Neural progenitor cell (in vitro differentiated cells): ENCODE data around the gene CMAS. TPM values are rescaled to one million over a fixed set of nuclear protein-coding genes. Genes with fewer than 3 reads are reported as not detected.

Experiments
- DNase-seq: peaks from one replicate; pipeline ENCODE4 v3.0.0-alpha.2; 2016; ENCODE audit warnings: low spot score
- H2AFZ ChIP-seq: fragments of 200-600 bp; sonication (generic); replicated peaks from 2 replicates; pipeline ENCODE4 v1.6.1; 2016; ENCODE audit warnings: antibody characterized with exemption
- H3F3A ChIP-seq: fragments of 200-600 bp; sonication (generic); 2 replicates; pipeline ENCODE4 v1.6.1; 2016; ENCODE audit warnings: antibody characterized with exemption, low read depth
- H3K27ac ChIP-seq: fragments of 200-600 bp; sonication (generic); 2 replicates; pipeline ENCODE4 v1.5.1; 2016; ENCODE audit warnings: mild to moderate bottlenecking
- H3K27me3 ChIP-seq: fragments of 200-600 bp; sonication (generic); 2 replicates; pipeline ENCODE4 v1.6.1; 2016; ENCODE audit warnings: mild to moderate bottlenecking, moderate library complexity
- H3K36me3 ChIP-seq: fragments of 200-600 bp; sonication (generic); 2 replicates; pipeline ENCODE4 v1.5.1; 2016
- H3K4me1 ChIP-seq: fragments of 200-600 bp; sonication (generic); 2 replicates; pipeline ENCODE4 v1.6.1; 2016; ENCODE audit warnings: mixed run types
- H3K4me2 ChIP-seq: fragments of 200-600 bp; sonication (generic); 2 replicates; pipeline ENCODE4 v1.6.1; 2016
- H3K4me3 ChIP-seq: fragments of 200-600 bp; sonication (generic); 2 replicates; pipeline ENCODE4 v1.5.1; 2016
- H3K79me2 ChIP-seq: fragments of 200-600 bp; sonication (generic); 2 replicates; pipeline ENCODE4 v1.6.1; 2016; ENCODE audit warnings: low read depth
- H3K9ac ChIP-seq: fragments of 200-600 bp; sonication (generic); 2 replicates; pipeline ENCODE4 v1.6.1; 2016
- H3K9me3 ChIP-seq: fragments of 200-600 bp; sonication (generic); 2 replicates; pipeline ENCODE4 v1.5.1; 2016; ENCODE audit warnings: low read depth
- H4K20me1 ChIP-seq: fragments of 200-600 bp; sonication (generic); 2 replicates; pipeline ENCODE4 v1.6.1; 2016; ENCODE audit warnings: low read depth
- H3K27ac Mint-ChIP-seq: 3 replicates; pipeline ENCODE4 v1.8.0; 2021; ENCODE audit warnings: mixed read lengths
- H3K27me3 Mint-ChIP-seq: 2 replicates; pipeline ENCODE4 v1.8.0; 2022; ENCODE audit warnings: low read depth, mild to moderate bottlenecking, inconsistent platforms, moderate library complexity, mixed read lengths; ENCODE audit not compliant: insufficient read depth
- H3K36me3 Mint-ChIP-seq: 3 replicates; pipeline ENCODE4 v1.8.0; 2021; ENCODE audit warnings: mixed read lengths
- H3K4me1 Mint-ChIP-seq: 3 replicates; pipeline ENCODE4 v1.8.0; 2021; ENCODE audit warnings: mixed read lengths
- H3K4me3 Mint-ChIP-seq: 3 replicates; pipeline ENCODE4 v1.8.0; 2021; ENCODE audit warnings: mild to moderate bottlenecking, moderate library complexity, mixed read lengths
- H3K9me3 Mint-ChIP-seq: 3 replicates; pipeline ENCODE4 v1.8.0; 2020; ENCODE audit warnings: mixed read lengths
- CTCF ChIP-seq: fragments of 200-600 bp; sonication (generic); IDR thresholded peaks from 2 replicates; pipeline ENCODE4 v1.5.1; 2017; ENCODE audit warnings: antibody characterized with exemption, mild to moderate bottlenecking
- EZH2 ChIP-seq: fragments of 200-600 bp; sonication (generic); IDR thresholded peaks from 2 replicates; pipeline ENCODE4 v1.6.1; 2017; ENCODE audit warnings: antibody characterized with exemption, mild to moderate bottlenecking, moderate library complexity
- EZH2phosphoT487 ChIP-seq: fragments of 200-600 bp; sonication (generic); IDR thresholded peaks from 2 replicates; pipeline ENCODE4 v1.6.1; 2017; ENCODE audit warnings: antibody characterized with exemption
- total RNA-seq: library from RNA; depleted of rRNA; stranded (reverse); fragments of >200 nt; gene quantifications from 2 replicates; pipeline ENCODE4 v1.2.3, GENCODE V29; 2015; ENCODE audit warnings: low replicate concordance

CMAS gene
- total RNA-seq, 1 donor from 2014 or later: 38.2 TPM

DNA sequence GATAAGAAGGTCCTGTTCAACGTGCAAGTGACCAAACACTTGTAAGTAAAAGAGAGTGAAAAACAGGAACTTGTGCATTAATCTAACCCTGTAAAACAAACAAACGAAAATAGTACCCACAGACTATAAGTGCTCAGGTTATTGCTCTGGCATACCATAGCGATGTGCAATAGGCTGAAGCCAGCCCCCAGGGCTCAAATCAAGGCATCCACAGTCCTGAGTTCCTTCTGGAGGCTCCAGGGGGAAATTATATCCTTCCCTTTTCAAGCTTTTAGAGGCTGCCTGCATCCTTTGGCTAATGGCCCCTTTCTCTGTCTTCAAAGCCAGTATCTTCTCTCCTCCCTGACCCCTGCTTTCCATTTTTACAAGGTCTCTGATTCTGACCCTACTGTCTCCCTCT is 8.1 kb upstream of the CMAS start:
- Histone ChIP-seq H3K27me3 (no peaks in the 10 kb centered on the region), H3K4me2 (no peak overlapping the region), H3K9me3 (no peaks in the 10 kb centered on the region), H3F3A (no peaks in the 10 kb centered on the region), H3K4me1 (no peaks in the 10 kb centered on the region), H3K27ac (no peak overlapping the region), H2AFZ (no peak overlapping the region), H3K36me3 (no peaks in the 10 kb centered on the region), H4K20me1 (no peaks in the 10 kb centered on the region), H3K4me3 (no peak overlapping the region), H3K9ac (no peak overlapping the region), H3K79me2 (no peaks in the 10 kb centered on the region)
- H3K36me3 Mint-ChIP-seq: no peaks in the 10 kb centered on the region
- no peak for DNase-seq
- H3K27me3 Mint-ChIP-seq: no peaks in the 10 kb centered on the region
- no peak overlapping the region for H3K4me3 Mint-ChIP-seq
- H3K9me3 Mint-ChIP-seq: no peaks in the 10 kb centered on the region
- no peaks in the 10 kb centered on the region for H3K4me1 Mint-ChIP-seq
- TF ChIP-seq EZH2 (no peak), EZH2phosphoT487 (no peak), CTCF (no peak)
- no peak overlapping the region for H3K27ac Mint-ChIP-seq

DNA sequence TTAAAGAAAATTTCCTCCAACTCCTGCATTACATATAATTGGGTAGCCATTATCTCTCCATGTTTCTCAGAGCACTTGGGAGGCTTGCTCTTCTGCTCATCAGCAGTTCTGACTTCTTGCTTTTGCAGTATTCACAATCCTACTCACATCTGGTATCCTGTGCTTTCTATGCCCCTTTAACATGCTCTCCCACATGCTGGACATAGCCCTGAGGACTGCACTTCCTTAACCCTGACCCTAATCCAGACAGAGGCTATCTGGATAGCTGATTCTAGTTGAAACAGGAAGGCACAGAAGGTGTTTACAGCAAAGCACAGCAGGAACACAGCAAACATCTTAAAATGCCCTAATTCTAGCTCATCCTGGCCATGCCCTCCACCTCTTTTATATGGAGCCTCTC is 7.3 kb upstream of the CMAS start:
- no peaks in the 10 kb centered on the region for H3K79me2 ChIP-seq
- no peaks in the 10 kb centered on the region for H4K20me1 ChIP-seq
- no peaks in the 10 kb centered on the region for H3K27me3 Mint-ChIP-seq
- H3K27ac ChIP-seq: no peak overlapping the region
- H3K4me3 ChIP-seq: no peak overlapping the region
- H3F3A ChIP-seq: no peaks in the 10 kb centered on the region
- H2AFZ ChIP-seq: no peak overlapping the region
- no peaks in the 10 kb centered on the region for H3K4me1 ChIP-seq
- no peak overlapping the region for H3K27ac Mint-ChIP-seq
- H3K9ac ChIP-seq: no peak overlapping the region
- no peaks in the 10 kb centered on the region for H3K9me3 ChIP-seq
- no peak overlapping the region for H3K4me3 Mint-ChIP-seq
- TF ChIP-seq EZH2phosphoT487: no peak
- TF ChIP-seq CTCF: no peak
- TF ChIP-seq EZH2: no peak
- no peak overlapping the region for H3K4me2 ChIP-seq
- H3K36me3 ChIP-seq: no peaks in the 10 kb centered on the region
- H3K36me3 Mint-ChIP-seq: no peaks in the 10 kb centered on the region
- H3K27me3 ChIP-seq: no peaks in the 10 kb centered on the region
- DNase-seq: no peak
- no peaks in the 10 kb centered on the region for H3K9me3 Mint-ChIP-seq
- H3K4me1 Mint-ChIP-seq: peaks cover 2% of the 10 kb centered on the region

DNA sequence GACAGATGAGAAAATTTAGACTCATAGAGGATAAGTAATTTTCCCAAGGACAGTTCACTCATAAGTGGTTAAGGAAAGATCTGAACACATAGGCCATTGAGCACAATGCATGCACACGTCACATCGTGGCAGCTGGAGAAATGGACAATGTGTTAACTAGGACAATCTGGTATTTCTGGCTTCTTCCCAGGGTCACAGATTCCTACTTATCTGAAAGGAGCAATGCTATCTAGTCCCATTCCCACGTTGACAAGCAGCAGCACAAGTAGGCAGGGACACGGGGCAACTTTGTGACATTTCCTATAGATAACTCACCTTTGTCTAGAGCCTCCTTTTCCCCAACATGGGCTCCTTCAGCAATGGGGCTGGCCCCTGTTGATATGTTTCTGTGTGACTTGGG is 6.7 kb upstream of the CMAS start:
- no peaks in the 10 kb centered on the region for H3K27me3 ChIP-seq
- no peaks in the 10 kb centered on the region for H3K79me2 ChIP-seq
- H3K36me3 ChIP-seq: no peaks in the 10 kb centered on the region
- Mint-ChIP-seq H3K36me3 (no peaks in the 10 kb centered on the region), H3K4me3 (no peak overlapping the region), H3K9me3 (no peaks in the 10 kb centered on the region), H3K27me3 (no peaks in the 10 kb centered on the region), H3K27ac (no peak overlapping the region), H3K4me1 (peaks cover 6% of the 10 kb centered on the region)
- no peaks in the 10 kb centered on the region for H3F3A ChIP-seq
- H3K4me2 ChIP-seq: no peak overlapping the region
- no peak overlapping the region for H2AFZ ChIP-seq
- no peak overlapping the region for H3K27ac ChIP-seq
- no peak for DNase-seq
- no peak overlapping the region for H3K4me3 ChIP-seq
- no peaks in the 10 kb centered on the region for H4K20me1 ChIP-seq
- H3K4me1 ChIP-seq: no peaks in the 10 kb centered on the region
- H3K9me3 ChIP-seq: no peaks in the 10 kb centered on the region
- no peak overlapping the region for H3K9ac ChIP-seq
- TF ChIP-seq EZH2: no peak
- no peak for TF ChIP-seq EZH2phosphoT487
- TF ChIP-seq CTCF: no peak
